ENCODE results near the gene KIF13A.

GRCh38 chr6:17927705-17928104, 59.7 kb downstream of the KIF13A start:
- TF ChIP-seq, protein P1, sequence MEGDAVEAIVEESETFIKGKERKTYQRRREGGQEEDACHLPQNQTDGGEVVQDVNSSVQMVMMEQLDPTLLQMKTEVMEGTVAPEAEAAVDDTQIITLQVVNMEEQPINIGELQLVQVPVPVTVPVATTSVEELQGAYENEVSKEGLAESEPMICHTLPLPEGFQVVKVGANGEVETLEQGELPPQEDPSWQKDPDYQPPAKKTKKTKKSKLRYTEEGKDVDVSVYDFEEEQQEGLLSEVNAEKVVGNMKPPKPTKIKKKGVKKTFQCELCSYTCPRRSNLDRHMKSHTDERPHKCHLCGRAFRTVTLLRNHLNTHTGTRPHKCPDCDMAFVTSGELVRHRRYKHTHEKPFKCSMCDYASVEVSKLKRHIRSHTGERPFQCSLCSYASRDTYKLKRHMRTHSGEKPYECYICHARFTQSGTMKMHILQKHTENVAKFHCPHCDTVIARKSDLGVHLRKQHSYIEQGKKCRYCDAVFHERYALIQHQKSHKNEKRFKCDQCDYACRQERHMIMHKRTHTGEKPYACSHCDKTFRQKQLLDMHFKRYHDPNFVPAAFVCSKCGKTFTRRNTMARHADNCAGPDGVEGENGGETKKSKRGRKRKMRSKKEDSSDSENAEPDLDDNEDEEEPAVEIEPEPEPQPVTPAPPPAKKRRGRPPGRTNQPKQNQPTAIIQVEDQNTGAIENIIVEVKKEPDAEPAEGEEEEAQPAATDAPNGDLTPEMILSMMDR (IDR thresholded peaks at IDR 0.05; ENCODE audit: low read length): no peak
- TF ChIP-seq EZH2phosphoT487 (IDR thresholded peaks at IDR 0.05; ENCODE audit: low read length): no peak

Data from MM.1S (cell line).